RWPE2 (cell line): ENCODE results near the gene ISLR2.

Experiments used
- ATAC-seq: fragments of 200-7000 bp; cut with Tn5 transposase; 3 replicates; pipeline ENCODE4 v1.9.1; 2021; ENCODE audit warnings: low read depth
- DNase-seq: peaks from one replicate; pipeline ENCODE4 v3.0.0-alpha.2; 2020; ENCODE audit warnings: low spot score
- H3K27ac ChIP-seq: fragments of 450-650 bp; 2 replicates; pipeline ENCODE4 v1.5.1; 2017; ENCODE audit warnings: mild to moderate bottlenecking; ENCODE audit not compliant: poor library complexity, severe bottlenecking
- H3K27me3 ChIP-seq: fragments of 250-450 bp; sonication (Bioruptor Pico); 2 replicates; pipeline ENCODE4 v1.5.1; 2021; ENCODE audit warnings: mild to moderate bottlenecking, moderate library complexity; ENCODE audit not compliant: insufficient read depth, poor library complexity, severe bottlenecking
- H3K36me3 ChIP-seq: fragments of 250-450 bp; sonication (Bioruptor Pico); 2 replicates; pipeline ENCODE4 v1.5.1; 2020; ENCODE audit warnings: low read depth, mild to moderate bottlenecking, moderate library complexity
- H3K4me1 ChIP-seq: fragments of 250-450 bp; sonication (Bioruptor Pico); 2 replicates; pipeline ENCODE4 v1.5.1; 2021; ENCODE audit warnings: mild to moderate bottlenecking, moderate library complexity; ENCODE audit not compliant: insufficient read depth, poor library complexity, severe bottlenecking
- H3K4me3 ChIP-seq: fragments of 250-450 bp; sonication (Bioruptor Pico); 2 replicates; pipeline ENCODE4 v1.5.1; 2021; ENCODE audit warnings: mild to moderate bottlenecking, moderate library complexity; ENCODE audit not compliant: severe bottlenecking
- H3K9me3 ChIP-seq: fragments of 250-450 bp; sonication (Bioruptor Pico); 2 replicates; pipeline ENCODE4 v1.5.1; 2021; ENCODE audit warnings: mild to moderate bottlenecking, moderate library complexity; ENCODE audit not compliant: severe bottlenecking
- TF ChIP-seq, protein P1 (sequence below): fragments of 450-650 bp; IDR thresholded peaks from one replicate; pipeline ENCODE4 v1.5.1; 2017; ENCODE audit warnings: mild to moderate bottlenecking, moderate library complexity; ENCODE audit not compliant: poor library complexity, severe bottlenecking

Gene ISLR2

DNA sequence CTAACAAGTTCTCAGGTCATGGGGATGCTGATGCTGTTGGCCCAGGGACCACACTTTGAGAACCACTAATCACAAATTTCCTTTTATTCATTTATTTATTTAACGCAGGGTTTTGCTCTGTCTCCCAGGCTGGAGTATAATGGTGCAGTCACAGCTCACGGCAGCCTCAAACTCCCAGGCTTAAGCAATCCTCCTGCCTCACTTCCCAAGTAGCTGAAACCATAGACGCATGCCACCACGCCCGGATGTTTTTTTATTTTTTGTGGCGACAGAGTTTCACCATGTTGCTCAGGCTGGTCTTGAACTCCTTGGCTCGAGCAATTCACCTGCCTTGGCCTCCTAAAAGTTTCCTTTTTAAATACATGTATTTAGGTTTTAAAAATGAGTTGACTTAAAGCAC, 20.7 kb upstream of the ISLR2 start:
- H3K27me3 ChIP-seq: no peaks in the 10 kb centered on the region
- peaks cover 2% of the 10 kb centered on the region for H3K4me1 ChIP-seq
- TF ChIP-seq, protein P1, sequence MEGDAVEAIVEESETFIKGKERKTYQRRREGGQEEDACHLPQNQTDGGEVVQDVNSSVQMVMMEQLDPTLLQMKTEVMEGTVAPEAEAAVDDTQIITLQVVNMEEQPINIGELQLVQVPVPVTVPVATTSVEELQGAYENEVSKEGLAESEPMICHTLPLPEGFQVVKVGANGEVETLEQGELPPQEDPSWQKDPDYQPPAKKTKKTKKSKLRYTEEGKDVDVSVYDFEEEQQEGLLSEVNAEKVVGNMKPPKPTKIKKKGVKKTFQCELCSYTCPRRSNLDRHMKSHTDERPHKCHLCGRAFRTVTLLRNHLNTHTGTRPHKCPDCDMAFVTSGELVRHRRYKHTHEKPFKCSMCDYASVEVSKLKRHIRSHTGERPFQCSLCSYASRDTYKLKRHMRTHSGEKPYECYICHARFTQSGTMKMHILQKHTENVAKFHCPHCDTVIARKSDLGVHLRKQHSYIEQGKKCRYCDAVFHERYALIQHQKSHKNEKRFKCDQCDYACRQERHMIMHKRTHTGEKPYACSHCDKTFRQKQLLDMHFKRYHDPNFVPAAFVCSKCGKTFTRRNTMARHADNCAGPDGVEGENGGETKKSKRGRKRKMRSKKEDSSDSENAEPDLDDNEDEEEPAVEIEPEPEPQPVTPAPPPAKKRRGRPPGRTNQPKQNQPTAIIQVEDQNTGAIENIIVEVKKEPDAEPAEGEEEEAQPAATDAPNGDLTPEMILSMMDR: no peak
- no peak overlapping the region for H3K27ac ChIP-seq
- H3K36me3 ChIP-seq: no peaks in the 10 kb centered on the region
- ATAC-seq (no peak), DNase-seq (no peak)
- no peak overlapping the region for H3K4me3 ChIP-seq
- no peaks in the 10 kb centered on the region for H3K9me3 ChIP-seq

- Histone ChIP-seq H3K4me3 (no peak overlapping the region), H3K27me3 (peaks cover 31% of the 10 kb centered on the region), H3K27ac (no peak overlapping the region), H3K9me3 (no peaks in the 10 kb centered on the region), H3K4me1 (no peaks in the 10 kb centered on the region), H3K36me3 (no peaks in the 10 kb centered on the region)
- DNase-seq (no peak), ATAC-seq (no peak)
- TF ChIP-seq, protein P1: no peak
Observed at GRCh38 chr15:74120426-74120825, 10.0 kb upstream of the ISLR2 start.

DNA sequence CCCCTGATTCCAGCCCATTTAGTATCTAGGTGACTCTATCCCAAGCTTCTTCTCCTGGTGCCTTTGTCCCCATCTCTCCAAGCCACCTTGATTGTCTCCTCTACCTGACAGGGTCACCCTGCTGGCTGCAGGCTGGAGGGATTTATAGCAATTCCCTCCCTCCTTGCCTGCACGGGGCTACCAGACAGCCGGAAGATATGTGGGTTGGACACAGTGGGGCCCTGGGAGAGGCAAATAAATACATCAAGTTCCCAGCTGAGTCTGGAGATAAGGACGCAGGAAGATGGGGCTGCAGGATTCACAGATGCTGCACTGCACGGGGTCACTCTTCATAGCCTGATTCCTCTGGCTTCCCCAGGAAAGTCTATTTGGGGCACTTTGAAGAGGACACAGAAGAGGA, 9.3 kb upstream of the ISLR2 start:
- 0 out of 3 replicates have a peak, but pooled peaks have one; percentile 21 for ATAC-seq
- DNase-seq: no peak
- Histone ChIP-seq H3K27me3 (peaks cover 37% of the 10 kb centered on the region), H3K4me3 (no peak overlapping the region), H3K27ac (no peak overlapping the region), H3K36me3 (no peaks in the 10 kb centered on the region), H3K4me1 (no peaks in the 10 kb centered on the region), H3K9me3 (no peaks in the 10 kb centered on the region)
- TF ChIP-seq, protein P1: no peak

- Histone ChIP-seq H3K36me3 (no peaks in the 10 kb centered on the region), H3K9me3 (no peaks in the 10 kb centered on the region), H3K27ac (no peak overlapping the region), H3K27me3 (peaks cover 45% of the 10 kb centered on the region), H3K4me1 (no peaks in the 10 kb centered on the region), H3K4me3 (no peak overlapping the region)
- TF ChIP-seq, protein P1: no peak
- ATAC-seq (no peak), DNase-seq (no peak)
Observed at GRCh38 chr15:74121858-74122257, 8.5 kb upstream of the ISLR2 start.

- ATAC-seq (no peak), DNase-seq (no peak)
- Histone ChIP-seq H3K4me3 (no peak overlapping the region), H3K27me3 (peaks cover 52% of the 10 kb centered on the region), H3K36me3 (no peaks in the 10 kb centered on the region), H3K27ac (no peak overlapping the region), H3K9me3 (no peaks in the 10 kb centered on the region), H3K4me1 (no peaks in the 10 kb centered on the region)
- TF ChIP-seq, protein P1: no peak
Observed at GRCh38 chr15:74122403-74123130, 7.8 kb upstream of the ISLR2 start.
